H9 (cell line): ENCODE results near the gene PPARG. TPM values are rescaled to one million over a fixed set of nuclear protein-coding genes. Genes with fewer than 3 reads are reported as not detected.

Experiments
- DNase-seq: peaks from one replicate; pipeline ENCODE4 v3.0.0-alpha.2; 2017
- H2AFZ ChIP-seq: one replicate; pipeline ENCODE4 v1.6.1; 2013; ENCODE audit warnings: mild to moderate bottlenecking, low read length, control low read depth, moderate library complexity
- H2AK5ac ChIP-seq: 2 replicates; pipeline ENCODE4 v1.6.1; 2013; ENCODE audit warnings: low read length, control low read depth, mixed read lengths; ENCODE audit not compliant: insufficient read length
- H2BK120ac ChIP-seq: one replicate; pipeline ENCODE4 v1.6.1; 2013; ENCODE audit warnings: low read depth, mild to moderate bottlenecking, low read length, control low read depth, inconsistent platforms; ENCODE audit not compliant: poor library complexity, severe bottlenecking
- H2BK12ac ChIP-seq: 2 replicates; pipeline ENCODE4 v1.6.1; 2013; ENCODE audit warnings: low read length, control low read depth, mixed read lengths, low read depth; ENCODE audit not compliant: insufficient read length
- H2BK15ac ChIP-seq: 2 replicates; pipeline ENCODE4 v1.6.1; 2013; ENCODE audit warnings: low read depth, low read length, control low read depth
- H2BK20ac ChIP-seq: one replicate; pipeline ENCODE4 v1.6.1; 2013; ENCODE audit warnings: low read depth, mild to moderate bottlenecking, low read length, control low read depth, inconsistent platforms; ENCODE audit not compliant: poor library complexity, severe bottlenecking
- H2BK5ac ChIP-seq: 2 replicates; pipeline ENCODE4 v1.6.1; 2013; ENCODE audit warnings: low read length, control low read depth, mixed read lengths; ENCODE audit not compliant: insufficient read length
- H3K14ac ChIP-seq: 2 replicates; pipeline ENCODE4 v1.6.1; 2013; ENCODE audit warnings: low read length, control low read depth; ENCODE audit not compliant: insufficient read depth
- H3K18ac ChIP-seq: 2 replicates; pipeline ENCODE4 v1.6.1; 2013; ENCODE audit warnings: low read depth, mild to moderate bottlenecking, mixed read lengths, low read length, control low read depth; ENCODE audit not compliant: insufficient read length
- H3K23ac ChIP-seq: 2 replicates; pipeline ENCODE4 v1.6.1; 2013; ENCODE audit warnings: low read length, control low read depth, mixed read lengths, low read depth; ENCODE audit not compliant: insufficient read length
- H3K23me2 ChIP-seq: 2 replicates; pipeline ENCODE4 v1.6.1; 2013; ENCODE audit warnings: low read depth, mild to moderate bottlenecking, mixed read lengths, low read length, control low read depth; ENCODE audit not compliant: insufficient read length, poor library complexity, severe bottlenecking
- H3K27ac ChIP-seq: 2 replicates; pipeline ENCODE4 v1.5.1; 2013; ENCODE audit warnings: low read length, control low read depth, mixed read lengths, low read depth; ENCODE audit not compliant: insufficient read length
- H3K27me3 ChIP-seq: 2 replicates; pipeline ENCODE4 v1.6.1; 2013; ENCODE audit warnings: low read length, control low read depth, inconsistent platforms; ENCODE audit not compliant: insufficient read depth
- H3K4ac ChIP-seq: 2 replicates; pipeline ENCODE4 v1.6.1; 2013; ENCODE audit warnings: low read depth, mild to moderate bottlenecking, control low read depth, inconsistent platforms, low read length, moderate library complexity
- H3K4me1 ChIP-seq: 2 replicates; pipeline ENCODE4 v1.6.1; 2013; ENCODE audit warnings: low read length, control low read depth, inconsistent platforms; ENCODE audit not compliant: insufficient read depth
- H3K4me2 ChIP-seq: 2 replicates; pipeline ENCODE4 v1.6.1; 2013; ENCODE audit warnings: low read length, control low read depth, mixed read lengths; ENCODE audit not compliant: insufficient read length, insufficient read depth
- H3K56ac ChIP-seq: 2 replicates; pipeline ENCODE4 v1.6.1; 2013; ENCODE audit warnings: low read depth, mild to moderate bottlenecking, mixed read lengths, low read length, control low read depth; ENCODE audit not compliant: insufficient read length
- H3K79me1 ChIP-seq: 2 replicates; pipeline ENCODE4 v1.6.1; 2013; ENCODE audit warnings: low read depth, mild to moderate bottlenecking, moderate library complexity, low read length, control low read depth, inconsistent platforms; ENCODE audit not compliant: insufficient read depth, poor library complexity, severe bottlenecking
- H3K79me2 ChIP-seq: 2 replicates; pipeline ENCODE4 v1.6.1; 2013; ENCODE audit warnings: low read length, control low read depth, inconsistent platforms; ENCODE audit not compliant: insufficient read depth
- H3K9ac ChIP-seq: 2 replicates; pipeline ENCODE4 v1.6.1; 2013; ENCODE audit warnings: low read length, control low read depth, mixed read lengths; ENCODE audit not compliant: insufficient read length; ENCODE audit errors: extremely low read depth
- H3K9me3 ChIP-seq: one replicate; pipeline ENCODE4 v1.6.1; 2013; ENCODE audit warnings: low read depth, low read length, inconsistent platforms; ENCODE audit not compliant: control insufficient read depth
- H3T11ph ChIP-seq: one replicate; pipeline ENCODE4 v1.6.1; 2013; ENCODE audit warnings: mild to moderate bottlenecking, low read length, control low read depth, inconsistent platforms
- H4K20me1 ChIP-seq: one replicate; pipeline ENCODE4 v1.6.1; 2013; ENCODE audit not compliant: control insufficient read depth, insufficient read length, insufficient read depth
- H4K5ac ChIP-seq: 2 replicates; pipeline ENCODE4 v1.6.1; 2013; ENCODE audit warnings: low read depth, mild to moderate bottlenecking, mixed read lengths, low read length, control low read depth; ENCODE audit not compliant: insufficient read length
- H4K8ac ChIP-seq: replicated peaks from 2 replicates; pipeline ENCODE4 v1.6.1; 2013; ENCODE audit warnings: low read length, control low read depth, mixed read lengths, low read depth; ENCODE audit not compliant: insufficient read length
- H4K91ac ChIP-seq: 2 replicates; pipeline ENCODE4 v1.6.1; 2013; ENCODE audit warnings: low read depth, mild to moderate bottlenecking, moderate library complexity, mixed read lengths, low read length, control low read depth; ENCODE audit not compliant: insufficient read length
- H3K27ac Mint-ChIP-seq, 3 experiments: 2 replicates in 2 of 3; 3 replicates in 1 of 3; pipeline ENCODE4 v1.8.0; 2020 to 2021; ENCODE audit warnings: mixed read lengths in 3 of 3, mild to moderate bottlenecking in 1 of 3, moderate library complexity in 1 of 3
- H3K27me3 Mint-ChIP-seq: 2 replicates; pipeline ENCODE4 v1.8.0; 2021; ENCODE audit warnings: low read depth, mild to moderate bottlenecking, moderate library complexity, mixed read lengths
- H3K36me3 Mint-ChIP-seq, 3 experiments: 2 replicates in 2 of 3; 3 replicates in 1 of 3; pipeline ENCODE4 v1.8.0; 2020 to 2021; ENCODE audit warnings: low read depth in 3 of 3, mixed read lengths in 3 of 3; ENCODE audit not compliant: insufficient read depth in 1 of 3
- H3K4me1 Mint-ChIP-seq, 2 experiments: 2 replicates each; pipeline ENCODE4 v1.8.0; 2020; ENCODE audit warnings: mixed read lengths in 2 of 2
- H3K4me3 Mint-ChIP-seq, 2 experiments: 2 replicates in 1 of 2; 3 replicates in 1 of 2; pipeline ENCODE4 v1.8.0; 2020 to 2021; ENCODE audit warnings: mild to moderate bottlenecking in 2 of 2, mixed read lengths in 2 of 2, moderate library complexity in 1 of 2
- H3K9me3 Mint-ChIP-seq, 2 experiments: 2 replicates in 1 of 2; 3 replicates in 1 of 2; pipeline ENCODE4 v1.8.0; 2020; ENCODE audit warnings: mild to moderate bottlenecking in 2 of 2, mixed read lengths in 2 of 2, moderate library complexity in 1 of 2
- CTCF ChIP-seq: fragments of 200-600 bp; sonication (generic); conservative IDR thresholded peaks from 3 replicates; pipeline ENCODE4 v1.8.0; 2021; ENCODE audit warnings: antibody characterized with exemption, mild to moderate bottlenecking
- WGBS: extraction: QIAGEN DNeasy Blood & Tissue Kit; methylation state at CpG from one replicate; pipeline ENCODE4 v1.1.7; 2013; ENCODE audit warnings: missing lambda C conversion rate, low lambda C conversion rate, mixed read lengths; ENCODE audit not compliant: insufficient read length; ENCODE audit errors: extremely low coverage; 5-methylcytosine and 5-hydroxymethylcytosine counted together
- total RNA-seq: library from RNA; stranded (reverse); gene quantifications from 2 replicates; pipeline ENCODE4 v1.2.1, GENCODE V29; 2021

Gene PPARG
- total RNA-seq, 1 experiment from 2014 or later: 0.42 TPM

- Histone ChIP-seq H3K9ac (no peak overlapping the region), H2BK12ac (no peak overlapping the region), H2BK20ac (no peak overlapping the region), H4K20me1 (no peaks in the 10 kb centered on the region), H3K4ac (no peak overlapping the region), H3K27me3 (no peaks in the 10 kb centered on the region), H4K91ac (no peak overlapping the region), H4K8ac (no peak overlapping the region), H3T11ph (no peak overlapping the region), H3K4me1 (no peaks in the 10 kb centered on the region), H3K56ac (no peak overlapping the region), H3K27ac (no peak overlapping the region), H2BK5ac (no peak overlapping the region), H3K23me2 (no peaks in the 10 kb centered on the region), H2AFZ (no peak overlapping the region), H2AK5ac (no peak overlapping the region), H2BK120ac (no peak overlapping the region), H3K4me2 (no peak overlapping the region), H2BK15ac (no peak overlapping the region), H3K79me1 (no peaks in the 10 kb centered on the region), H3K18ac (no peak overlapping the region), H4K5ac (no peak overlapping the region), H3K79me2 (no peaks in the 10 kb centered on the region), H3K9me3 (no peaks in the 10 kb centered on the region), H3K23ac (no peak overlapping the region), H3K14ac (no peak overlapping the region)
- no peak overlapping the region for H3K27ac Mint-ChIP-seq
- H3K4me1 Mint-ChIP-seq: no peaks in the 10 kb centered on the region
- DNase-seq: no peak
- H3K4me3 Mint-ChIP-seq: no peak overlapping the region
- 100% methylated on average over 1 of the region's 5 CpGs for WGBS
- H3K36me3 Mint-ChIP-seq: no peaks in the 10 kb centered on the region
- peaks cover 7% of the 10 kb centered on the region; the same call in 1 of the 2 replicates for H3K27me3 Mint-ChIP-seq
- no peaks in the 10 kb centered on the region for H3K9me3 Mint-ChIP-seq
- TF ChIP-seq CTCF: no peak
Observed at GRCh38 chr3:12317914-12318313, 29.0 kb downstream of the PPARG start.
